ENCODE measurements around the gene DLGAP5. TPM values are rescaled to one million over a fixed set of nuclear protein-coding genes. Genes with fewer than 3 reads are reported as not detected.

Gene DLGAP5
- total and polyA plus RNA-seq, 2 of the 13 experiments (the other 11 are each of a cell fraction or from before 2014, with no cell fraction given), result 7.7 to 55.8 TPM

GRCh38 chr14:55201219-55202101 lies 10.1 kb upstream of the DLGAP5 start (continued):
- TF ChIP-seq ZBTB40 (IDR thresholded peaks at IDR 0.05) (no peak), ZBTB40 (CRISPR knock-in tag; IDR thresholded peaks at IDR 0.05) (no peak), KAT8 (CRISPR knock-in tag; IDR thresholded peaks at IDR 0.05) (no peak)
